DND-41 (cell line): Measurements from ENCODE around the gene ABCC4.

Experiments used
- CTCF ChIP-seq: IDR thresholded peaks from 2 replicates; pipeline ENCODE4 v1.5.1; 2012; ENCODE audit warnings: borderline replicate concordance, low read length, moderate library complexity, mild to moderate bottlenecking; ENCODE audit not compliant: poor library complexity, severe bottlenecking; ENCODE audit errors: extremely low read depth
- EZH2 ChIP-seq: IDR thresholded peaks from 3 replicates; pipeline ENCODE4 v1.6.1; 2012; ENCODE audit warnings: borderline replicate concordance, low read depth, mild to moderate bottlenecking, moderate library complexity, low read length, inconsistent platforms; ENCODE audit not compliant: severe bottlenecking

DNA sequence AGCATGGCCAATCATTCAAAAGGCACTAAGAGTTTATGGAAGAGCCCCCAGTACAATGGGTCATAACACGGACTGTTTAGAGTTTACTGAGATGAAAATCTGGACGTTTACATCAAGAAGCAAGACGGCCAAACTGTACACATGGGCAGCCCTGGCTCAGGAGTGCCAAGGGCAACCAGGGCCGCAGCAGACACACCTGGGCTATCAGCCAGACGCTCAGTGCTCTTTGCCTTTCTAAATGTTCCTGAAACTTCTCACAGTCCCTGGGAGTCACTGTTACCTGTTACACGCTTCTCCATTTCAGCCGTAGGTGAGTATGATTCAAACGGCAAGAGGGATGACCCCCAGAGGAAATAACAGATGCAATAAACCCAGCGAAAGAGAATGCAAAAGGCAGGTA is 64.5 kb downstream of the ABCC4 start:
- TF ChIP-seq CTCF (no peak), EZH2 (no peak)
